ENCODE data around the gene GALNS. TPM values are rescaled to one million over a fixed set of nuclear protein-coding genes. Genes with fewer than 3 reads are reported as not detected.

GALNS gene
- total and polyA plus RNA-seq, 2 donors (not counting 1 experiment from before 2014, with no cell fraction given), result 10.6 to 29.6 TPM

DNA sequence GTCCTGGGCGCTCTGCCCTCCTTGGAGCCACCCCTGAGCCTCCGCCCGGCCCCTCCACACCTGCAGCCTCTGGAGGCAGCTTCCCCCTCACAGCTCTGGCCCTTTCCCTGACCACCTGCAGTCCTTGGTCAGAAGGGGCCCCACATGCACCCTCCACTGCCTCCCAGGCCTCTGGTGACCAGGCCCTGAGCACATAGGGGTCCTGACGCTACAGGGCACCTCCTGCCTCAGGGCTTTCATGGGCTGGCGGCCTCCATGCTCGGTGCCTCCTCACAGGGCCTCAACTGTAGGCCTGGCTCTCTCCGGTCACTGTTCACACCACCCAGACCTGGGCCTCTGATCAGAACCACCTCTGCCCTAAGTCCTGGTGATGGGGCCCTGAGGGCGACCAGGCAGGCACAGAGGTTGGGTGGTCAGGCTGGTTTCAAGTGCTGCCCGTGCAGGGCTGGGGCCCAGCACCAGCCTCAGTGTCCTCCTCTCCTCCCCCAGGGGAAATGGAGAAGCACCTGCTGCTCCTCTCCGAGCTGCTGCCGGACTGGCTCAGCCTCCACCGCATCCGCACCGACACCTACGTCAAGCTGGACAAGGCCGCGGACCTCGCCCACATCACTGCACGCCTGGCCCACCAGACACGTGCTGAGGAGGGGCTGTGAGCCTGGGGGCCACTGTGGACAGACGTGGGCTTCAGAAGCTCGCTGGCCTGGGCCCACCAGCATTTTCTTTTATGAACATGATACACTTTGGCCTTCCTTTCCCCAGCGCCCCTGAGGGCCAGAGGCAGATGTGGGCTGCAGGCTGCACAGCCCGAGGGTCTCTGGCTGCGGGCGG is 48.9 kb downstream of the GALNS start:
- H2AFZ ChIP-seq (ENCODE audit: low read length), result no peak overlapping the region
- H3K27ac ChIP-seq (ENCODE audit: insufficient read depth, low read length), result no peak overlapping the region
- peaks cover 36% of the 10 kb centered on the region for H3K79me2 ChIP-seq (ENCODE audit: control insufficient read depth, insufficient read depth, low read length)
- no peak for TF ChIP-seq EZH2 (IDR thresholded peaks at IDR 0.05; ENCODE audit: low read length, missing control alignments)
- TF ChIP-seq, protein P1, sequence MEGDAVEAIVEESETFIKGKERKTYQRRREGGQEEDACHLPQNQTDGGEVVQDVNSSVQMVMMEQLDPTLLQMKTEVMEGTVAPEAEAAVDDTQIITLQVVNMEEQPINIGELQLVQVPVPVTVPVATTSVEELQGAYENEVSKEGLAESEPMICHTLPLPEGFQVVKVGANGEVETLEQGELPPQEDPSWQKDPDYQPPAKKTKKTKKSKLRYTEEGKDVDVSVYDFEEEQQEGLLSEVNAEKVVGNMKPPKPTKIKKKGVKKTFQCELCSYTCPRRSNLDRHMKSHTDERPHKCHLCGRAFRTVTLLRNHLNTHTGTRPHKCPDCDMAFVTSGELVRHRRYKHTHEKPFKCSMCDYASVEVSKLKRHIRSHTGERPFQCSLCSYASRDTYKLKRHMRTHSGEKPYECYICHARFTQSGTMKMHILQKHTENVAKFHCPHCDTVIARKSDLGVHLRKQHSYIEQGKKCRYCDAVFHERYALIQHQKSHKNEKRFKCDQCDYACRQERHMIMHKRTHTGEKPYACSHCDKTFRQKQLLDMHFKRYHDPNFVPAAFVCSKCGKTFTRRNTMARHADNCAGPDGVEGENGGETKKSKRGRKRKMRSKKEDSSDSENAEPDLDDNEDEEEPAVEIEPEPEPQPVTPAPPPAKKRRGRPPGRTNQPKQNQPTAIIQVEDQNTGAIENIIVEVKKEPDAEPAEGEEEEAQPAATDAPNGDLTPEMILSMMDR (conservative IDR thresholded peaks at IDR 0.05 in 1 of 2, IDR thresholded peaks at IDR 0.05 in 1 of 2; ENCODE audit: low read depth in 1 of 2, low read length in 2 of 2), result no peak
- H3K4me1 ChIP-seq (ENCODE audit: control insufficient read depth, extremely low read depth, insufficient read depth, low read length), result peaks cover 22% of the 10 kb centered on the region
- no peak overlapping the region for H3K4me3 ChIP-seq (replicated peaks in 1 of 4; ENCODE audit: control extremely low read depth in 1 of 4, insufficient read depth in 1 of 4, low read depth in 3 of 4, low read length in 4 of 4)
- no peaks in the 10 kb centered on the region for H3K27me3 ChIP-seq (ENCODE audit: control insufficient read depth, insufficient read depth, low read length)
- peaks cover 25% of the 10 kb centered on the region for H3K36me3 ChIP-seq (ENCODE audit: control insufficient read depth, insufficient read depth, low read length)
- no peaks in the 10 kb centered on the region for H3K9me3 ChIP-seq (ENCODE audit: control insufficient read depth, insufficient read depth, low read depth, low read length)
- no peak overlapping the region for H3K4me2 ChIP-seq (ENCODE audit: extremely low read depth, insufficient read depth, low read length)
- DNase-seq (ENCODE audit: low read depth in 2 of 2), result no peak
- H4K20me1 ChIP-seq (ENCODE audit: control insufficient read depth, extremely low read depth, insufficient read depth, low read length), result no peaks in the 10 kb centered on the region
- no peak overlapping the region for H3K9ac ChIP-seq (ENCODE audit: insufficient read depth, low read length)

DNA sequence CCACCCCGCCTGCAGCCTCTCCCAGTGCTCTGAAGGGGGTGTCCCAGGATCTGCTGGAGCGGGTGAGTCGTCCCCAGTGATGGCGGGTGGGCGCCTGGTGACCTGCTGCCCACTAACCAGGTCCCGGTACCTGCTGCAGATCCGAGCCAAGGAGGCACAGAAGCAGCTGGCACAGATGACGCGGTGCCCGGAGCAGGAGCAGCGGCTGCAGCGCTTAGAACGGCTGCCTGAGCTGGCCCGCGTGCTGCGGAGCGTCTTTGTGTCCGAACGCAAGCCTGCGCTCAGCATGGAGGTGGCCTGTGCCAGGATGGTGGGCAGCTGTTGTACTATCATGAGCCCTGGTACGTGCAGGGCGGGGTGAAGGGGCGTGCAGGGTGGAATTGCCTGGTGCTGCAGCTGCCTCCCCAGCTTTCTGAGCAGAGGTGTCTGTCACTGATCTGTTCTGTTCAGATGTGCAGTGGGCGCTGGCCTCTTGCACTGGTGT is 49.6 kb downstream of the GALNS start:
- Histone ChIP-seq H4K20me1 (ENCODE audit: control insufficient read depth, extremely low read depth, insufficient read depth, low read length) (no peaks in the 10 kb centered on the region), H3K4me1 (ENCODE audit: control insufficient read depth, extremely low read depth, insufficient read depth, low read length) (peaks cover 22% of the 10 kb centered on the region), H3K9ac (ENCODE audit: insufficient read depth, low read length) (no peak overlapping the region), H3K9me3 (ENCODE audit: control insufficient read depth, insufficient read depth, low read depth, low read length) (no peaks in the 10 kb centered on the region), H3K4me3 (replicated peaks in 1 of 4; ENCODE audit: control extremely low read depth in 1 of 4, insufficient read depth in 1 of 4, low read depth in 3 of 4, low read length in 4 of 4) (no peak overlapping the region), H3K27me3 (ENCODE audit: control insufficient read depth, insufficient read depth, low read length) (no peaks in the 10 kb centered on the region), H2AFZ (ENCODE audit: low read length) (no peak overlapping the region), H3K4me2 (ENCODE audit: extremely low read depth, insufficient read depth, low read length) (no peak overlapping the region), H3K36me3 (ENCODE audit: control insufficient read depth, insufficient read depth, low read length) (peaks cover 25% of the 10 kb centered on the region), H3K79me2 (ENCODE audit: control insufficient read depth, insufficient read depth, low read length) (peaks cover 36% of the 10 kb centered on the region), H3K27ac (ENCODE audit: insufficient read depth, low read length) (no peak overlapping the region)
- TF ChIP-seq EZH2 (IDR thresholded peaks at IDR 0.05; ENCODE audit: low read length, missing control alignments), result no peak
- TF ChIP-seq, protein P1 (conservative IDR thresholded peaks at IDR 0.05 in 1 of 2, IDR thresholded peaks at IDR 0.05 in 1 of 2; ENCODE audit: low read depth in 1 of 2, low read length in 2 of 2), result no peak
- no peak for DNase-seq (ENCODE audit: low read depth in 2 of 2)

DNA sequence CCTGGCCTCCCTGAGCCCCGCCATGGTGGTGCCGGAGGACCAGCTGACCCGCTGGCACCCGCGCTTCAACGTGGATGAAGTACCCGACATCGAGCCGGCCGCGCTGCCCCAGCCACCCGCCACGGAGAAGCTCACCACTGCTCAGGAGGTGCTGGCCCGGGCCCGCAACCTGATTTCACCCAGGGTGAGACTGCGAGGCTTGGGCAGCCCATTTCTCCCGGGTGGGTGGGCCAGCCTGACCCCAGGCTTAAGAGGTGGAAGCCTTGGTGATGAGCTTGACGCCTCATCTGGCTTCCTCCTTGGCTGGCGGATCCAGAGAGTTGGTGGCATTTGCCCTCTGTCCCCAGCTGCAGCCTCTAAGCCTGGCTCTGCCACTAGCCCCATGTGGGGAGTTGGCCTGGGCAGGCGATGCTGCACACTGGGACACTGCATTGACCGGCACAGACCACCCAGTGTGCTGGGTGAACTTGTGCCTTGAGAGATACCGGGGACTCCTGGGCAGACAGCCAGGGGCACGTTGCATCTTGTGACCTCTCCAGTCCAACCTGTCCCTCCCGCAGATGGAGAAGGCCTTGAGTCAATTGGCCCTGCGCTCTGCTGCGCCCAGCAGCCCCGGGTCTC is 50.1 kb downstream of the GALNS start:
- TF ChIP-seq EZH2 (IDR thresholded peaks at IDR 0.05; ENCODE audit: low read length, missing control alignments), result no peak
- TF ChIP-seq, protein P1 (conservative IDR thresholded peaks at IDR 0.05 in 1 of 2, IDR thresholded peaks at IDR 0.05 in 1 of 2; ENCODE audit: low read depth in 1 of 2, low read length in 2 of 2), result no peak
- no peak overlapping the region for H2AFZ ChIP-seq (ENCODE audit: low read length)
- no peaks in the 10 kb centered on the region for H4K20me1 ChIP-seq (ENCODE audit: control insufficient read depth, extremely low read depth, insufficient read depth, low read length)
- H3K4me3 ChIP-seq (replicated peaks in 1 of 4; ENCODE audit: control extremely low read depth in 1 of 4, insufficient read depth in 1 of 4, low read depth in 3 of 4, low read length in 4 of 4), result no peak overlapping the region
- no peak overlapping the region for H3K4me2 ChIP-seq (ENCODE audit: extremely low read depth, insufficient read depth, low read length)
- H3K36me3 ChIP-seq (ENCODE audit: control insufficient read depth, insufficient read depth, low read length), result peaks cover 25% of the 10 kb centered on the region
- no peak overlapping the region for H3K9ac ChIP-seq (ENCODE audit: insufficient read depth, low read length)
- peaks cover 21% of the 10 kb centered on the region for H3K4me1 ChIP-seq (ENCODE audit: control insufficient read depth, extremely low read depth, insufficient read depth, low read length)
- no peak overlapping the region for H3K27ac ChIP-seq (ENCODE audit: insufficient read depth, low read length)
- DNase-seq (ENCODE audit: low read depth in 2 of 2), result no peak
- H3K27me3 ChIP-seq (ENCODE audit: control insufficient read depth, insufficient read depth, low read length), result no peaks in the 10 kb centered on the region
- H3K79me2 ChIP-seq (ENCODE audit: control insufficient read depth, insufficient read depth, low read length), result peaks cover 36% of the 10 kb centered on the region
- H3K9me3 ChIP-seq (ENCODE audit: control insufficient read depth, insufficient read depth, low read depth, low read length), result no peaks in the 10 kb centered on the region
